H1 (cell line): ENCODE data around the gene AEBP1. TPM values are rescaled to one million over a fixed set of nuclear protein-coding genes. Genes with fewer than 3 reads are reported as not detected.

Experiments used
- CTCF ChIA-PET: fragments of 300-600 bp; sonication (Branson Sonifier 250); formaldehyde crosslinking; loops from one replicate; lab custom pipeline; 2021; ENCODE audit not compliant: partially characterized antibody; lab: Charles Lee
- POLR2A ChIA-PET: fragments of 300-600 bp; sonication (Branson Sonifier 250); formaldehyde crosslinking; loops from one replicate; lab custom pipeline; 2021; ENCODE audit warnings: inconsistent platforms; ENCODE audit not compliant: partially characterized antibody; lab: Charles Lee
- DNase-seq, 2 experiments: peaks; one replicate each; pipeline versions ENCODE4 v3.0.0 to v3.0.0-alpha.2; 2010 to 2022; ENCODE audit warnings: low spot score in 2 of 2, low read depth in 1 of 2, mixed read lengths in 1 of 2
- FAIRE-seq: peaks from 2 replicates; lab custom pipeline; 2011; peaks lifted over from hg19 to GRCh38; lab: Jason Lieb, UNC
- H2AFZ ChIP-seq: 2 replicates; pipeline ENCODE4 v1.8.1; 2012; ENCODE audit warnings: low read length, inconsistent platforms
- H2AK5ac ChIP-seq: 2 replicates; pipeline ENCODE4 v1.6.1; 2013; ENCODE audit warnings: low read depth, low read length
- H2BK120ac ChIP-seq: replicated peaks from 2 replicates; pipeline ENCODE3; 2013; ENCODE audit warnings: low read depth, low read length, inconsistent platforms
- H2BK12ac ChIP-seq: 2 replicates; pipeline ENCODE4 v1.6.1; 2013; ENCODE audit warnings: low read depth, low read length
- H2BK15ac ChIP-seq: 2 replicates; pipeline ENCODE4 v1.6.1; 2013; ENCODE audit warnings: low read length
- H2BK20ac ChIP-seq: 2 replicates; pipeline ENCODE4 v1.6.1; 2013; ENCODE audit warnings: low read length
- H2BK5ac ChIP-seq: 2 replicates; pipeline ENCODE4 v1.6.1; 2013; ENCODE audit warnings: low read depth, low read length
- H3K14ac ChIP-seq: 2 replicates; pipeline ENCODE4 v1.6.1; 2013; ENCODE audit warnings: inconsistent platforms; ENCODE audit not compliant: insufficient read length
- H3K18ac ChIP-seq: 2 replicates; pipeline ENCODE4 v1.6.1; 2013; ENCODE audit warnings: low read length; ENCODE audit errors: extremely low read depth
- H3K23ac ChIP-seq: 2 replicates; pipeline ENCODE4 v1.6.1; 2013; ENCODE audit warnings: inconsistent platforms; ENCODE audit not compliant: insufficient read length
- H3K23me2 ChIP-seq: 2 replicates; pipeline ENCODE4 v1.6.1; 2013; ENCODE audit warnings: low read depth, low read length
- H3K27ac ChIP-seq: 2 replicates; pipeline ENCODE4 v1.6.1; 2011; ENCODE audit warnings: low read depth, low read length, inconsistent platforms
- H3K27me3 ChIP-seq, 4 experiments: replicated peaks in 1 of 4; 1 replicate in 1 of 4; 2 replicates in 3 of 4; pipeline versions ENCODE4 v1.6.1 to v1.8.1; 2011 to 2013; ENCODE audit warnings: low read length in 3 of 4, mild to moderate bottlenecking in 3 of 4, inconsistent platforms in 2 of 4, mixed read lengths in 2 of 4, moderate library complexity in 1 of 4; ENCODE audit not compliant: control insufficient read depth in 3 of 4, insufficient read depth in 3 of 4; ENCODE audit errors: extremely low read depth in 1 of 4
- H3K36me3 ChIP-seq, 4 experiments: 2 replicates each; pipeline versions ENCODE4 v1.6.1 to v1.8.1; 2011 to 2013; ENCODE audit warnings: mild to moderate bottlenecking in 4 of 4, low read length in 3 of 4, moderate library complexity in 2 of 4, control low read depth in 1 of 4, inconsistent platforms in 1 of 4; ENCODE audit not compliant: insufficient read depth in 4 of 4, control insufficient read depth in 2 of 4
- H3K4ac ChIP-seq: replicated peaks from 2 replicates; pipeline ENCODE3; 2013; ENCODE audit warnings: low read length, low read depth, mixed read lengths, inconsistent platforms; ENCODE audit not compliant: insufficient read length
- H3K4me1 ChIP-seq, 4 experiments: replicated peaks in 1 of 4; 1 replicate in 1 of 4; 2 replicates in 3 of 4; pipeline versions ENCODE4 v1.6.1 to v1.8.1; 2011 to 2013; ENCODE audit warnings: low read length in 3 of 4, inconsistent platforms in 2 of 4, mixed read lengths in 1 of 4; ENCODE audit not compliant: insufficient read depth in 4 of 4, control insufficient read depth in 3 of 4
- H3K4me2 ChIP-seq, 2 experiments: 2 replicates each; pipeline versions ENCODE4 v1.6.1 to v1.8.1; 2011 to 2013; ENCODE audit warnings: low read depth in 2 of 2, low read length in 2 of 2, control low read depth in 1 of 2, inconsistent platforms in 1 of 2, mild to moderate bottlenecking in 1 of 2; ENCODE audit not compliant: insufficient read depth in 1 of 2
- H3K4me3 ChIP-seq, 4 experiments: fragments of 200-600, 300-600 bp in 1 of 4; sonication (generic), shearing (Covaris generic), sonication (Bioruptor Twin) in 1 of 4; 2 replicates each; pipeline versions ENCODE4 v1.5.1 to v1.8.1; 2011 to 2016; ENCODE audit warnings: low read length in 4 of 4, low read depth in 3 of 4, control low read depth in 2 of 4, inconsistent platforms in 2 of 4, mild to moderate bottlenecking in 2 of 4, mixed read lengths in 1 of 4, moderate library complexity in 1 of 4; ENCODE audit not compliant: insufficient read depth in 2 of 4; ENCODE audit errors: extremely low read depth in 1 of 4
- H3K56ac ChIP-seq: replicated peaks from 2 replicates; pipeline ENCODE3; 2013; ENCODE audit warnings: low read depth, mild to moderate bottlenecking, mixed read lengths, low read length, inconsistent platforms; ENCODE audit not compliant: insufficient read length
- H3K79me1 ChIP-seq: 2 replicates; pipeline ENCODE4 v1.6.1; 2013; ENCODE audit warnings: low read depth, low read length, control low read depth
- H3K79me2 ChIP-seq, 2 experiments: 2 replicates each; pipeline versions ENCODE4 v1.6.1 to v1.8.1; 2012 to 2013; ENCODE audit warnings: low read length in 2 of 2, mild to moderate bottlenecking in 2 of 2, inconsistent platforms in 1 of 2; ENCODE audit not compliant: insufficient read depth in 2 of 2, control insufficient read depth in 1 of 2
- H3K9ac ChIP-seq, 4 experiments: replicated peaks in 1 of 4; 1 replicate in 1 of 4; 2 replicates in 3 of 4; pipeline versions ENCODE4 v1.6.1 to v1.8.1; 2011 to 2013; ENCODE audit warnings: low read depth in 3 of 4, low read length in 3 of 4, control low read depth in 2 of 4, mild to moderate bottlenecking in 2 of 4, moderate library complexity in 2 of 4, inconsistent platforms in 1 of 4; ENCODE audit errors: extremely low read depth in 1 of 4
- H3K9me3 ChIP-seq, 2 experiments: 2 replicates each; pipeline versions ENCODE4 v1.6.1 to v1.8.1; 2012 to 2013; ENCODE audit warnings: mild to moderate bottlenecking in 2 of 2, moderate library complexity in 2 of 2, control low read depth in 1 of 2, inconsistent platforms in 1 of 2, low read depth in 1 of 2, low read length in 1 of 2, mixed read lengths in 1 of 2; ENCODE audit not compliant: insufficient read depth in 2 of 2
- H4K20me1 ChIP-seq, 2 experiments: replicated peaks in 1 of 2; 2 replicates each; pipeline versions ENCODE3 to v1.8.1; 2011 to 2013; ENCODE audit warnings: inconsistent platforms in 2 of 2, low read length in 2 of 2, mild to moderate bottlenecking in 1 of 2; ENCODE audit not compliant: insufficient read depth in 2 of 2, control insufficient read depth in 1 of 2
- H4K5ac ChIP-seq: 2 replicates; pipeline ENCODE4 v1.6.1; 2013; ENCODE audit warnings: low read length, low read depth, mixed read lengths, inconsistent platforms; ENCODE audit not compliant: insufficient read length
- H4K8ac ChIP-seq: 2 replicates; pipeline ENCODE4 v1.8.0; 2013; ENCODE audit warnings: mild to moderate bottlenecking, moderate library complexity, low read length, inconsistent platforms; ENCODE audit not compliant: insufficient read depth; ENCODE audit errors: extremely low read depth
- H4K91ac ChIP-seq: replicated peaks from 2 replicates; pipeline ENCODE3; 2013; ENCODE audit warnings: low read length, mixed read lengths, inconsistent platforms; ENCODE audit not compliant: insufficient read length
- ATF3 ChIP-seq: IDR thresholded peaks from 2 replicates; pipeline ENCODE4 v1.6.1; 2011; ENCODE audit warnings: low read depth, mild to moderate bottlenecking, low read length; ENCODE audit not compliant: insufficient read depth
- POLR2AphosphoS5 ChIP-seq: IDR thresholded peaks from 2 replicates; pipeline ENCODE4 v1.6.1; 2011; ENCODE audit warnings: low read depth, low read length
- WGBS, 2 experiments: shearing (Covaris generic) in 1 of 2; methylation state at CpG; one replicate each; pipeline versions ENCODE4 v1.1.6 to v1.1.7; 2013 to 2015; ENCODE audit warnings: low lambda C conversion rate in 2 of 2, mixed read lengths in 2 of 2, inconsistent platforms in 1 of 2, low coverage in 1 of 2, missing lambda C conversion rate in 1 of 2; ENCODE audit not compliant: insufficient replicate concordance in 2 of 2, insufficient coverage in 1 of 2, insufficient read length in 1 of 2; ENCODE audit errors: extremely low coverage in 1 of 2, missing lambda C conversion rate in 1 of 2; 5-methylcytosine and 5-hydroxymethylcytosine counted together
- polyA plus RNA-seq, 7 experiments: library from polyadenylated mRNA; depleted of rRNA in 3 of 7; stranded (reverse) in 5 of 7; unstranded in 2 of 7; fragments of >200 nt in 5 of 7; fragments of 200-250 nt in 2 of 7; gene quantifications; 1 replicate in 5 of 7; 2 replicates in 1 of 7; 4 replicates in 1 of 7; pipeline versions ENCODE4 v1.2.1 to v1.2.3, GENCODE V29; 2011 to 2013; ENCODE audit warnings: missing spikeins in 2 of 7, mixed read lengths in 2 of 7
- total RNA-seq: library from RNA; stranded (reverse); fragmentation: NEBNext Ultra II Directional; extraction: Animal tissue kit (Norgen Biotek cat#: 25700); gene quantifications from 2 replicates; pipeline ENCODE4 v1.2.1, GENCODE V29; 2021

Gene AEBP1
- total and polyA plus RNA-seq, 2 of the 8 experiments (the other 6 are each of a cell fraction or from before 2014, with no cell fraction given), result 10.4 to 41.2 TPM

DNA sequence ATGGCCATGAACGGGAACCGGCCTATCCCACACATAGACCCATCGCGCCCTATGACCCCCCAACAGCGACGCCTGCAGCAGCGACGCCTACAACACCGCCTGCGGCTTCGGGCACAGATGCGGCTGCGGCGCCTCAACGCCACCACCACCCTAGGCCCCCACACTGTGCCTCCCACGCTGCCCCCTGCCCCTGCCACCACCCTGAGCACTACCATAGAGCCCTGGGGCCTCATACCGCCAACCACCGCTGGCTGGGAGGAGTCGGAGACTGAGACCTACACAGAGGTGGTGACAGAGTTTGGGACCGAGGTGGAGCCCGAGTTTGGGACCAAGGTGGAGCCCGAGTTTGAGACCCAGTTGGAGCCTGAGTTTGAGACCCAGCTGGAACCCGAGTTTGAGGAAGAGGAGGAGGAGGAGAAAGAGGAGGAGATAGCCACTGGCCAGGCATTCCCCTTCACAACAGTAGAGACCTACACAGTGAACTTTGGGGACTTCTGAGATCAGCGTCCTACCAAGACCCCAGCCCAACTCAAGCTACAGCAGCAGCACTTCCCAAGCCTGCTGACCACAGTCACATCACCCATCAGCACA lies 9.7 kb downstream of the AEBP1 start:
- Histone ChIP-seq H2BK20ac (no peak overlapping the region), H3K36me3 (peaks cover 9 to 40% (median 24%) of the 10 kb centered on the region in 4 experiments; a peak in 6 of 8 replicates), H2AFZ (no peak overlapping the region), H2AK5ac (no peak overlapping the region), H2BK5ac (no peak overlapping the region), H3K9me3 (no peaks in the 10 kb centered on the region), H3K23me2 (no peaks in the 10 kb centered on the region), H3K4me1 (peaks cover 0 to 2% (median 0%) of the 10 kb centered on the region in 4 experiments; a peak in 1 of 7 replicates), H3K4me3 (no peak overlapping the region), H3K14ac (no peak overlapping the region), H2BK15ac (no peak overlapping the region), H4K8ac (no peak overlapping the region), H4K91ac (no peak overlapping the region), H3K4me2 (no peak overlapping the region), H3K79me1 (no peaks in the 10 kb centered on the region), H3K23ac (no peak overlapping the region), H4K5ac (no peak overlapping the region), H3K18ac (no peak overlapping the region), H3K27ac (no peak overlapping the region), H3K79me2 (no peaks in the 10 kb centered on the region), H4K20me1 (peaks cover 0 to 11% of the 10 kb centered on the region in 2 experiments), H3K27me3 (no peaks in the 10 kb centered on the region), H2BK120ac (no peak overlapping the region), H2BK12ac (no peak overlapping the region), H3K4ac (no peak overlapping the region), H3K9ac (no peak overlapping the region), H3K56ac (no peak overlapping the region)
- DNase-seq (no peak), FAIRE-seq (no peak)
- whole genome bisulfite sequencing, 2 experiments, result 92% methylated on average over 20 of the region's 24 CpGs; no CpG with 5 or more reads in 1 of the 2 experiments
- POLR2A ChIA-PET, result interaction anchor here (0.8 to 3.4 kb wide), 6 partner anchors 9 to 68 kb away, joined by 3 to 13 read pairs (median 3); partner anchors contain the start of gene AEBP1
- CTCF ChIA-PET, result interaction anchor here (1.3 to 1.8 kb wide), 2 partner anchors 9 to 18 kb away, joined by 3 to 4 read pairs; partner anchors contain the start of gene POLD2
- TF ChIP-seq ATF3 (no peak), POLR2AphosphoS5 (0 out of 2 replicates have a peak, but pooled peaks have one; percentile 9)
